HEK293T (cell line): Measurements from ENCODE around the gene UNC13C.

ENCODE experiments used
- ARNT ChIP-seq: fragments of 450-650 bp; IDR thresholded peaks from 2 replicates; pipeline ENCODE4 v1.6.1; 2017; ENCODE audit warnings: mild to moderate bottlenecking
- BHLHE40 ChIP-seq: fragments of 450-650 bp; IDR thresholded peaks from 2 replicates; pipeline ENCODE4 v1.6.1; 2016; ENCODE audit warnings: mild to moderate bottlenecking, moderate library complexity, borderline replicate concordance
- ELF4 ChIP-seq: fragments of 450-650 bp; IDR thresholded peaks from 2 replicates; pipeline ENCODE4 v1.6.1; 2017; ENCODE audit warnings: antibody characterized with exemption
- FOXA1 ChIP-seq: fragments of 450-650 bp; IDR thresholded peaks from 2 replicates; pipeline ENCODE4 v1.6.1; 2016; ENCODE audit warnings: mild to moderate bottlenecking
- FOXK2 ChIP-seq: fragments of 450-650 bp; IDR thresholded peaks from 2 replicates; pipeline ENCODE4 v1.6.1; 2016; ENCODE audit warnings: mild to moderate bottlenecking
- FOXM1 ChIP-seq: fragments of 450-650 bp; IDR thresholded peaks from 2 replicates; pipeline ENCODE4 v1.6.1; 2017; ENCODE audit warnings: mild to moderate bottlenecking, borderline replicate concordance
- L3MBTL2 ChIP-seq: fragments of 450-650 bp; conservative IDR thresholded peaks from 2 replicates; pipeline ENCODE4 v1.6.1; 2016; ENCODE audit warnings: mild to moderate bottlenecking
- NFRKB ChIP-seq: fragments of 450-650 bp; IDR thresholded peaks from 2 replicates; pipeline ENCODE4 v1.6.1; 2016; ENCODE audit warnings: mild to moderate bottlenecking, moderate library complexity
- SP1 ChIP-seq: fragments of 450-650 bp; IDR thresholded peaks from 2 replicates; pipeline ENCODE4 v1.6.1; 2017
- SUZ12 ChIP-seq: fragments of 450-650 bp; IDR thresholded peaks from 2 replicates; pipeline ENCODE4 v1.6.1; 2016; ENCODE audit warnings: mild to moderate bottlenecking
- TARDBP ChIP-seq: fragments of 450-650 bp; IDR thresholded peaks from 2 replicates; pipeline ENCODE4 v1.6.1; 2016
- TF ChIP-seq, protein P1 (sequence below): fragments of 450-650 bp; IDR thresholded peaks from 2 replicates; pipeline ENCODE4 v1.6.1; 2016

DNA sequence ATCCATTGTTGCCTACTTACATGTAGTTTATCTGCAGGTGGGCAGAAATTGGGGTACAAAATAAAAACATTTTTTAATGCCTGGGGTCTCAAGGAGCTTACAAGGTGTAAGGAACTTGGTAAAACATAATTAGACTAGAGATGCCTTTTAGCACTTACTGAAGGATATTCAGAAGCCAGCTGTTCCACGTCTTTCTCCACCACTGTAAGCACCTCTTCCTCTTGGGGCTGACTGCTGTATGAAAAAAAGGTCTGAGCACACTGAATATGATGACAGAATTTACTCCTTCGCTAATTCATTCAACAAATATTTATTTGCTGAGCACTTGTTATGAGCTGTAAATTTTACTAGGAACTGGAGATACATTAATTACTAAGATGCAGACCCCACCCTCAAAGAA is 539.1 kb downstream of the UNC13C start:
- TF ChIP-seq FOXM1 (no peak), SP1 (no peak), NFRKB (no peak), SUZ12 (no peak), TARDBP (no peak), FOXA1 (no peak), ELF4 (no peak), ARNT (no peak), BHLHE40 (no peak), L3MBTL2 (no peak), FOXK2 (no peak)
- TF ChIP-seq, protein P1, sequence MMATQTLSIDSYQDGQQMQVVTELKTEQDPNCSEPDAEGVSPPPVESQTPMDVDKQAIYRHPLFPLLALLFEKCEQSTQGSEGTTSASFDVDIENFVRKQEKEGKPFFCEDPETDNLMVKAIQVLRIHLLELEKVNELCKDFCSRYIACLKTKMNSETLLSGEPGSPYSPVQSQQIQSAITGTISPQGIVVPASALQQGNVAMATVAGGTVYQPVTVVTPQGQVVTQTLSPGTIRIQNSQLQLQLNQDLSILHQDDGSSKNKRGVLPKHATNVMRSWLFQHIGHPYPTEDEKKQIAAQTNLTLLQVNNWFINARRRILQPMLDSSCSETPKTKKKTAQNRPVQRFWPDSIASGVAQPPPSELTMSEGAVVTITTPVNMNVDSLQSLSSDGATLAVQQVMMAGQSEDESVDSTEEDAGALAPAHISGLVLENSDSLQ = no peak
